ENCODE data around the gene MRPL36.
"Not testable (repeated sequence)": the region's sequence is repeated elsewhere in the genome, so short reads cannot be mapped to it uniquely, and the experiment has no call there.

Gene MRPL36

DNA sequence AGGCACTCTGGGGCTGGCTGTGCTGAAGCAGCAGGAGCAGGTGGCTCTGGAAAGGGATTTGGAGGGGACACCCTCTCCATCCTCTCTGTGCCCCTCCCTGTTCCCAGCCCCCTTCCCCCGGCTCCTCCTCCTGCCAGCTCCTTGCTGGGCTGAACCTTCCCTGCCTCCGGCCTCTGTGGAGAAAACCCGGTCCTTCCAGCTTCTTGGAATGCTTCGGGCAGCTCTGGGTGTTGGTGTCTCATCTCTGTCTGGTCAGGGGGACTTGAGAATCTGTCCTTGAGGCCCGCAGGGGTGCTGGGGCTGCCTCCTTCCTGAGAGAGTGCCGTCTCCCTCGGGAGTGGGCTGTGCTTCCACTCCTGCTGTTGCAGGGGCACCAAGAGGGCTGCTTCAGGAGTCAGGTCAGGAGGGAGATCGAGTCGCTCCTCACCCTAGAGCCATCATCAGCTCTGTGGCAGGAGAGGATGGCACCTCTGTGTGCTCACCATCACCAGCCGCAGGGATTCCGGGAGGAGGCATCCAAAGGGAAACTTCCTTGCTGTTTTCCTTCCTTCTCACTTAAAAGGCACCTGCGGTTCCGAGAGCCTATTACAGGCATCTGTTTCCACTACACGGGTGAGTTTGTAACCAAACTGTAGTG is 32.2 kb upstream of the MRPL36 start:
- no peak for ATAC-seq

GRCh38 chr5:1831257-1831656 is 31.6 kb upstream of the MRPL36 start:
- no peak for ATAC-seq

DNA sequence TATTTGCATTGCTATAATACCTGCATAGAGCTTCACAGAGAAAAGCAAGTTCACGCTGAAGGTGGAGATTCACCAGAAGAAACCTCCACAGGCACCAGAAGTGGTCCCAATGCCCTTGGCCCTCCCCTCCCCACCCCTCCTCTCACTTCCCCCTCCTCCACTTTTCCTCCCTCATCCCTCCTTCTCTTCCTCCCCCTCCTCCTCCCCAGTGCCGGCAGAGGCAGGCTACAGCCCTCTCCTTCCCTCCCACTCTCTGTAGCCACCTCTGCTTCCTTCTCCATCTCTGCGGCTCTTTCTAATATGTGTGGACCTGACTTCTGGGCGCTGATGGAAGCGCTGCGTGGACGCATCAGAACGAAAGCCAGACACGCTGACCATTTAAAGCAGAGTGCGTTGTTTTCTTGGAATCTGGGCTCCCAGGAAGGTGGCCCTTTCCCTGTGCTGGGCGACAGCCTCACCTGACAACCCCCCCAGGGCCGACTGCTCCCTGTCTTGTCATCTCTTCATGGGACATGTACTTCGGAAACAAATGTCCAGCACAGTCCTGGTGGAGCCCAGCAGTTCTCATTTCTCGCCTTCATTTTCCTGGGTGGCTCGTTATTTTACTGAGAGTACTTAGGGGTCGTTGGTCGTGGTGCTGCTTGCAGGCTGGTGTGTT is 31.1 kb upstream of the MRPL36 start:
- no peak for ATAC-seq

GRCh38 chr5:1827886-1828397 is 28.3 kb upstream of the MRPL36 start:
- peak in 1 of 2 donors; percentile 36 for ATAC-seq

GRCh38 chr5:1827025-1827885 is 27.6 kb upstream of the MRPL36 start:
- no peak for ATAC-seq

DNA sequence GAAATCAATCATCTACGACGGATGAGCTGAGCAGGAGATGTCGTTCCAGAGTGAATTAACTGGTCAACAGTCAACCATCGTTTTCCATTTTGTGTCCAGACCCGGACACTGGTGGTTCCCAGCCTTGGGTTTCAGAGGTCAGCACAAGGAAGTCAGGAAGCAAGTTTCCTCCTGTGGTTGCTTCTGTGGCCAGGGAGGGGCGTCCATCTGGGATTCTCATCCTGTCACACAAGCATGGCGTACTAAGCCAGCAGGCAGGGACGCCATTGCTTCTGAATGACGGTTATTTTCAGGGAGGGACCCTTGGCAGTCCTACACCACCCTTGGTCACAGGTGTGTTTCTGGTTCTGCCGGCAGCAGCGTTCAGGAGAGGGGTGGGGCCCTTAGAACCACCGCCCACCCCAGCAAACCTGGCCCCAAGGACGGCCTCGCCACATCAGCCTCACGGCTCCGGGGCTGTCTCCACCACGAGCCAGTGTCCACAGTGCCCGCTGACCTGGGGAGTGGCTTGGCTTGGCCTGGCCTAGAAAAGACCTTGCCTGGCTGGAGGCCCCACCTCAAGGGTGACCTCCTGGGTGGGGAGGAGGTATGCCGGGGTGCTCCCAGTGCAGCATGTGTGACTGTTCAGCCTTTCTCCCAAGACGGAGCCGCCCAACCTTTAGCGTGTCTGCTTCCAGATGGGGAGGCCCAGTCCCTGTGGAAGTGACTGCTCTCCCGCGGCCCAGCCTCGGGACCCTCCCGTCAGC is 26.8 kb upstream of the MRPL36 start:
- no peak for ATAC-seq

- no peak for ATAC-seq
Measured at GRCh38 chr5:1824903-1825841, 25.5 kb upstream of the MRPL36 start.

DNA sequence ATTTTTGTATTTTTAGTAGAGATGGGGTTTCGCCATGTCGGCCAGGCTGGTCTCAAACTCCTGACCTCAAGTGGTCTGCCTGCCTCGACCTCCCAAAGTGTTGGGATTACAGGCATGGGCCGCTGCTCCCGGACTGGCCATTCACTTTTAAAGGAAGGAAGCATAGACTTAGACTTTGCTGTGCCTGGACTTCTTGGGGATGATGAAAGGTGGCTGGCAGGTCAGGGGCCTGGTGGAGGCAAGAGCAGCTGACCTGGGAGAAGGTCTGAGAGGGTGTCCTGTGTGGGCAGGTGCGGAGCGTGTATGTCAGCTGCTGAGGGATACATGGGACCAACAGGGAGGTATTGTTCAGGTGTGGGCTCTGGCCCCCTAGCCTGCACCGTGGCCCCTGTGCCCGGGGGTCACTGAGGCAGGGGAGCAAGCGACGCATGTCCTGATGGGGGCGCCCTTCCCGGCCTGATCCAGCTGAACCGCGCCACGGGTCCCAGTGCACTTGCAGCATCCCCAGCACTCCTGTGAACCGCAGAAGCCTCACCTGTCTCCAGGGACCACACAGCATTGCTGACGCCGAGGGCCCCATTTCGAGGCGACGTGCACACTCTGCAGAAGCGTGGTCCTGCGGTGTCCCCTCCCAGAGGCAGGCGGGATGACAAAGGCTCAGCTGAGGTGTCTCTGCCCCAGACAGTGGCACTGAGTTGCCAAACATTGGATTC is 24.6 kb upstream of the MRPL36 start:
- no peak for ATAC-seq

DNA sequence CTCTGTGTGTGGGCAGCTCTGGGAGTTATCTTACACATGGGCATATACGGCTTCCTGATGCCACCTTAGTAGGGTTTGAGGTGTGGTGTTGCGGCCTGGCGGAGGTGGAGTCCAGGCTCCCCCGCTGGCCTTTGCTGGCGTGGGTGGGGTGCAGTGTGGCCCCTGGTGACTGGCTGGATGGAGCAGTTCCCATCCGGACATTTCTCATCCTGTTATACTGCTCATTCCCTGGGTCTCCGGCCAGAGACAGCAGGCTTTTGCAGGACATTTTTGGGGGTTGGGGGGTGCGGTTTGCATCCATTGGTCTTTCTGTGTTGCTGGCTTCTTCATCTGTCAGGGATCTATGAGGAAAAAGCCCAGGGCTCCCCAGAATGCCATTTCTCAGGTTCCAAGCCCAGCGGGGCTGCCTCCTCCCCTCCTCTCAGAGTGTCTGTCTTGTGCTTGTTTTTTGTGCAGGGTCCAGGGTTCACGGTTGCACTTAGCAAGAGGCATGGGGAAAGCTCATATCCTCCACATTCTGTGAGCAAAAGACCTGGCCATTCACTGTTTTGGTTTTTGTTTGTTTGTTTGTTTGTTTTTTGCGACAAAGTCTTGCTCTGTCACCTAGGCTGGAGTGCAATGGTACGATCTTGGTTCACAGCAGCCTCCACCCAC is 23.9 kb upstream of the MRPL36 start:
- no peak for ATAC-seq

- ATAC-seq = no peak
Measured at GRCh38 chr5:1821862-1822261, 22.2 kb upstream of the MRPL36 start.

GRCh38 chr5:1820926-1821325 is 21.3 kb upstream of the MRPL36 start:
- no peak for ATAC-seq

DNA sequence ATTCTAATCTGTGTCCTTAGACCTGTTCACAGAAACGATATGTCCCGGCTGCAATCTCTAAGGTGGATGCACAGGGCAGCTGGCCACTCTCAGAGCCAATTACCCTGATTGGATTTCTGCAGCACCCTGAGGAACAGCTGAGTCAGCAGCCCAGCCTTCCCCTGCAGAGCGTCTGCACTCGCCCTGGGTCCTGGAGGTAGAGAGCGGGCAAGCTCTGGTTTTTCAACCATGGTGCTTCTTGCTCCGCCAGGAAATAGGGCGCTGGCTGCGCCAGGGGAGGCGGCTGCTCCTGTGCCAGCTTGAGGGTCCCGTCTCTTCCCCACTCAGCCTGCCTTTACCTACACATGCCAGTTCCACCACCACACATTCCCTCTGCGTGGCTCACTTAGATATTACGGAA is 20.7 kb upstream of the MRPL36 start:
- ATAC-seq = no peak

- ATAC-seq = no peak
Measured at GRCh38 chr5:1819458-1819857, 19.8 kb upstream of the MRPL36 start.

DNA sequence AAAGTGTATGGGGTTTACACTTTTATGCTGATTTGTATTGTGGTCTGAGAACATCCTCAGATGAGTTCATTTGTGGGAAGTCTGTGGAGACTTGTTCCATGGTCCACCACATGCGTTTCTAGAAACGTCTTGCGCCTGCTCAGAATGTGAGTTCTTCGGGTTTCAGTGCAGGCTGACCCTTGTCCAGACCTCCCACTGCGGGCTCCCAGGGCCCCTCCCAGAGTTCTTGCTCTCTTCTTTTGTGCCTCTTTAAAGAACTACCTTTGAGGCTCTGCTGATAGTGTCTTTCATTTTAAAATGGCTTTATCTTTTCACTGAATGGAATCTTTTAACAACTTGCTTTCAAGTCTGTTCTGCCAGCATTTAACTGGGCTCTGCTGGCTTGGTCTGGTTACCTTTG is 19.1 kb upstream of the MRPL36 start:
- no peak for ATAC-seq

DNA sequence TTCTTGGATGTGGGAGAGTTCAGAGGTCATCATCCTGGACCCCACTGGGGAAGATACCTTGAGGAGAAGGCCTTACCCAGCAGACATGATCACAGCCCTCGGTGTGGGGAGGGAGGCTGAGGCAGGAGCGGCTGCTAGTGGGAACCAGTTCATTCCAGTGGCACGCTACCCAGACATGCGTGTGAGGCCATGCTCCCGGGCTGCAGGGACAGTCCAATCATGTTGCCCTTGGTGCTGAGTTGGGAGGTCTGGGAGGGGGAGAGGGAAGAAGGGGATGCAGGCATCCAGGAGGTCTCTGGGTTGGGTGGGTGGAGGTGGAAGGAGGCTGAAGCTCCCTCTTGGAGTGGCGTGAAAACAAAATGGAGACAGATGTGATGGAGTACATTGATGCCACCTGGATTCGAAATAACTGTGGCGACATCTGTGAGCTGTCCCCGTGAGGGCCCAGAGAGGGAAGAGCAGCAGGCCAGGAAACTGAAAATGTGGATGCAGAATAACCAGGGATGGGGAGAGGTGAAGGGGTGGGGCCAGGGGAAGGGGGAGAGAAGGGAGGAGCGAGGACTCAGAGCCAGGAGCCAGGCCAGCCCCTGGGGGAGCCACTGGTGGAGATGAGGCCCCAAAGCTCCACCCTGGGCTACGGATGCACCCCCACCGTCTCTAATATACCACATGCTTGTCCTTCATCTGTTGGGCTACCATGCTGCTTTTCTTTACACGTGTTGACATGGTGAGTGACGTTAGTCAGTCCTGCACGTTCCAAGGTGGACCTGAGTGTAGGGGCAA is 17.8 kb upstream of the MRPL36 start:
- ATAC-seq = no peak

DNA sequence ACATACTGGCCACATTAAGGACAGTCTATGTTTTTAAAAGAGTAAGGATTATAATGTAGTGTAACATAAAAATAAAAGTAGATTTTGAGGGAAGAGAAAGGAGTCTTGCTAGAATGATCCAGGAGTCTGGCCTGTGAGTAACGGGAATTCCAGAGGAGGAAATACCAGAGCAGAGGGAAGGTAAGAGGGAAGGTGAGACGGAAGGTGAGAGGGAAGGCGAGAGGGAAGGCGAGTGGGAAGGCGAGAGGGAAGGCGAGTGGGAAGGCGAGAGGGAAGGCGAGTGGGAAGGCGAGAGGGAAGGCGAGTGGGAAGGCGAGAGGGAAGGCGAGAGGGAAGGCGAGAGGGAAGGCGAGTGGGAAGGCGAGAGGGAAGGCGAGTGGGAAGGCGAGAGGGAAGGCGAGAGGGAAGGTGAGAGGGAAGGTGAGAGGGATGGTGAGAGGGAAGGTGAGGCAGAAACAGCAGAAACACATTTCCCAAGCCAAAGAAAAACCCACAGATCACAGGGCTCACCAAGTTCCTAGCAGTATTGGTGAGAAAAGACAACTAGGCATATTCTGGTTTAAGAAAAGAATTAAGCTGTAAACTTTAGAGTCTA is 17.0 kb upstream of the MRPL36 start:
- ATAC-seq = not testable (repeated sequence)

DNA sequence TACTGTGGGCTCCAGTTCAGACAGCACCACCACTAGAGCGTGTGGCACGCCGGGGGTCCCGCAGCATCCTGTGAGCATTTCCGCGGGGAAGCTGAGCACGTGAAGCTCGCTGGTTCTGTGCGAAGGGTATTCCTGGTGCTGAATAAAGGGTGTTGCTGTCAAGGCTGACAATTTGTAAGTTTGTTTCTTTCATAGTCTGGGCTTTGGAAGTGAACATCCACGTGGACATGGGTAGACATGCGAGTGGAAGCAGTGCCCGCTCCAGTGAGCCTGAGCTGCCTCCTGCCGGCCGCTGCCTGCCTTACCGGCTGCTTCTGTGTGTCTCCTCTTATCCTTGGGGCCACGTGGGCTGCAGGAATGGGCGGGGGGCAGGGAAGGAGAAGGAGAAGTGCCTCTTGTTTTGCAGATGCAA is 16.2 kb upstream of the MRPL36 start:
- ATAC-seq = no peak

- no peak for ATAC-seq
Measured at GRCh38 chr5:1815071-1815786, 15.6 kb upstream of the MRPL36 start.
